K562 (cell line): ENCODE results near the gene CXCR6. TPM values are rescaled to one million over a fixed set of nuclear protein-coding genes. Genes with fewer than 3 reads are reported as not detected.

Source experiments
- BRD4 ChIP-seq: fragments of 200-600 bp; sonication (generic); IDR thresholded peaks from 2 replicates; pipeline ENCODE4 v1.6.1; 2017; ENCODE audit warnings: inconsistent platforms
- COPS2 ChIP-seq: fragments of 450-650 bp; conservative IDR thresholded peaks from 2 replicates; pipeline ENCODE4 v1.6.1; 2016; ENCODE audit warnings: mild to moderate bottlenecking, moderate library complexity
- CTCFL ChIP-seq: IDR thresholded peaks from 2 replicates; pipeline ENCODE4 v1.6.1; 2011; ENCODE audit warnings: borderline replicate concordance, low read depth, mild to moderate bottlenecking, moderate library complexity, low read length; ENCODE audit not compliant: insufficient read depth, poor library complexity, severe bottlenecking
- ELK3 ChIP-seq: fragments of 450-650 bp; formaldehyde crosslinking; IDR thresholded peaks from 2 replicates; pipeline ENCODE4 v1.4.0; 2020; ENCODE audit warnings: mild to moderate bottlenecking
- HDAC1 ChIP-seq, 2 experiments: fragments of 450-650 bp; IDR thresholded peaks; 2 replicates each; pipeline ENCODE4 v1.6.1; 2016 to 2017; ENCODE audit warnings: inconsistent platforms in 1 of 2, mild to moderate bottlenecking in 1 of 2, moderate library complexity in 1 of 2
- HNRNPLL ChIP-seq: fragments of 200-400 bp; formaldehyde crosslinking; IDR thresholded peaks from 2 replicates; pipeline ENCODE4 v1.6.1; 2017; ENCODE audit warnings: low read length, low read depth, mild to moderate bottlenecking; ENCODE audit not compliant: poor library complexity, severe bottlenecking
- ILF3 ChIP-seq: fragments of 450-650 bp; IDR thresholded peaks from 2 replicates; pipeline ENCODE4 v1.6.1; 2018; ENCODE audit warnings: antibody characterized with exemption, mild to moderate bottlenecking, moderate library complexity, borderline replicate concordance
- MEIS2 ChIP-seq: fragments of 450-650 bp; IDR thresholded peaks from 2 replicates; pipeline ENCODE4 v1.6.1; 2014; ENCODE audit warnings: mild to moderate bottlenecking; ENCODE audit not compliant: partially characterized antibody
- MYNN ChIP-seq, 2 experiments: sonication (generic); formaldehyde crosslinking in 1 of 2; IDR thresholded peaks; 2 replicates each; pipeline versions ENCODE4 v1.5.0 to v1.6.1; 2016 to 2020; ENCODE audit warnings: antibody characterized with exemption in 1 of 2, missing genetic modification reagents in 1 of 2
- NFE2 ChIP-seq: IDR thresholded peaks from 2 replicates; pipeline ENCODE4 v1.6.1; 2014; ENCODE audit warnings: antibody characterized with exemption, low read depth
- NFIC ChIP-seq: fragments of 450-650 bp; IDR thresholded peaks from 2 replicates; pipeline ENCODE4 v1.6.1; 2017; ENCODE audit warnings: mild to moderate bottlenecking, inconsistent platforms
- NR0B1 ChIP-seq: fragments of 450-650 bp; IDR thresholded peaks from one replicate; pipeline ENCODE4 v1.6.1; 2018; ENCODE audit warnings: mild to moderate bottlenecking, moderate library complexity; ENCODE audit not compliant: partially characterized antibody
- NR2C2 ChIP-seq, 2 experiments: fragments of 200-800 bp in 1 of 2; sonication (Bioruptor generic) in 1 of 2; sonication (generic) in 1 of 2; formaldehyde crosslinking in 1 of 2; IDR thresholded peaks; 2 replicates each; pipeline versions ENCODE4 v1.6.1 to v1.8.0; 2016 to 2022; ENCODE audit warnings: mild to moderate bottlenecking in 1 of 2, missing compliant biosample characterization in 1 of 2, missing genetic modification characterization in 1 of 2, missing genetic modification reagents in 1 of 2
- OTX1 ChIP-seq: fragments of 450-650 bp; formaldehyde crosslinking; IDR thresholded peaks from 2 replicates; pipeline ENCODE4 v1.4.0; 2022; ENCODE audit warnings: mild to moderate bottlenecking
- PHTF2 ChIP-seq: fragments of 250-450 bp; sonication (Bioruptor Pico); IDR thresholded peaks from 2 replicates; pipeline ENCODE4 v1.5.0; 2021; ENCODE audit warnings: mild to moderate bottlenecking
- POLR2B ChIP-seq: fragments of 450-650 bp; IDR thresholded peaks from 2 replicates; pipeline ENCODE4 v1.6.1; 2018; ENCODE audit warnings: low read depth; ENCODE audit not compliant: partially characterized antibody
- RBM39 ChIP-seq: fragments of 200-400 bp; formaldehyde crosslinking; optimal IDR thresholded peaks from 2 replicates; pipeline ENCODE3; 2018; ENCODE audit warnings: low read depth, low read length
- SETDB1 ChIP-seq: IDR thresholded peaks from one replicate; pipeline ENCODE4 v1.6.1; 2012; ENCODE audit warnings: low read length, control low read depth, inconsistent platforms
- YY1 ChIP-seq, 3 experiments: IDR thresholded peaks; 2 replicates each; pipeline ENCODE4 v1.6.1; 2011; ENCODE audit warnings: low read length in 2 of 3, mild to moderate bottlenecking in 2 of 3, moderate library complexity in 2 of 3, borderline replicate concordance in 1 of 3, control low read depth in 1 of 3, low read depth in 1 of 3; ENCODE audit not compliant: insufficient read depth in 3 of 3, insufficient replicate concordance in 2 of 3, control insufficient read depth in 1 of 3, insufficient read length in 1 of 3; ENCODE audit errors: extremely low read depth in 1 of 3
- ZSCAN29 ChIP-seq: fragments of 450-650 bp; IDR thresholded peaks from 2 replicates; pipeline ENCODE4 v1.6.1; 2017
- polyA plus RNA-seq, 8 experiments: library from polyadenylated mRNA; depleted of rRNA in 4 of 8; stranded (reverse) in 5 of 8; unstranded in 3 of 8; fragments of >200 nt; fragmentation: Nextera tagmentation in 2 of 8; fragmentation: Illumina TruSeq in 1 of 8; extraction: Ambion mirVana in 2 of 8; extraction: Trizol in 1 of 8; gene quantifications; 2 replicates each; pipeline versions ENCODE4 v1.2.1 to v1.2.3, GENCODE V29; 2011 to 2014; ENCODE audit warnings: inconsistent platforms in 1 of 8, missing spikeins in 1 of 8
- total RNA-seq, 7 experiments: library from RNA; depleted of rRNA in 6 of 7; stranded (reverse); fragments of >200 nt in 6 of 7; fragmentation: Illumina TruSeq in 2 of 7; extraction: Trizol in 2 of 7; gene quantifications; 2 replicates each; pipeline versions ENCODE4 v1.2.1 to v1.2.3, GENCODE V29; 2011 to 2021; ENCODE audit warnings: low replicate concordance in 1 of 7

CXCR6 gene
- total and polyA plus RNA-seq, 9 of the 15 experiments (the other 6 are each of a cell fraction or from before 2014, with no cell fraction given), result 0.28 TPM; not detected in 8

- TF ChIP-seq ELK3 (no peak), BRD4 (no peak), NR2C2 (CRISPR knock-in tag; IDR thresholded peaks at IDR 0.05) (no peak; the same call in 1 of the 2 replicates), NR2C2 (tag; IDR thresholded peaks at IDR 0.05) (peak; percentile 88), PHTF2 (CRISPR knock-in tag) (no peak), MYNN (IDR thresholded peaks at IDR 0.05) (no peak), MYNN (CRISPR knock-in tag; IDR thresholded peaks at IDR 0.05) (no peak), YY1 (IDR thresholded peaks at IDR 0.05; ENCODE audit: borderline replicate concordance in 1 of 3, control insufficient read depth in 1 of 3, extremely low read depth in 1 of 3, insufficient read depth in 3 of 3, insufficient read length in 1 of 3, insufficient replicate concordance in 2 of 3, low read depth in 1 of 3, low read length in 2 of 3) (peak; percentile 85 to 98 (median 96)), RBM39 (no peak), NFIC (no peak; the same call in 1 of the 2 replicates), HNRNPLL (no peak), HDAC1 (IDR thresholded peaks at IDR 0.05) (peak in 1 of 2 experiments; percentile 55; a peak in 2 of 4 replicates), NFE2 (0 out of 2 replicates have a peak, but pooled peaks have one; percentile 14), POLR2B (peak; percentile 58), ILF3 (no peak), NR0B1 (no peak), CTCFL (peak; percentile 40), MEIS2 (peak; percentile 69), COPS2 (no peak), SETDB1 (no peak), OTX1 (CRISPR knock-in tag) (no peak), ZSCAN29 (no peak)
These were observed 52.2 kb downstream of the CXCR6 start, which contains the start of gene FYCO1 (continued) for GRCh38 chr3:45995236-45996192.
